Measurements from ENCODE around the gene SYP. TPM values are rescaled to one million over a fixed set of nuclear protein-coding genes. Genes with fewer than 3 reads are reported as not detected.

The SYP gene
- total and polyA plus RNA-seq, 9 of the 15 experiments (the other 6 are each of a cell fraction or from before 2014, with no cell fraction given): 0.48 to 5.1 (median 2.6) TPM

DNA sequence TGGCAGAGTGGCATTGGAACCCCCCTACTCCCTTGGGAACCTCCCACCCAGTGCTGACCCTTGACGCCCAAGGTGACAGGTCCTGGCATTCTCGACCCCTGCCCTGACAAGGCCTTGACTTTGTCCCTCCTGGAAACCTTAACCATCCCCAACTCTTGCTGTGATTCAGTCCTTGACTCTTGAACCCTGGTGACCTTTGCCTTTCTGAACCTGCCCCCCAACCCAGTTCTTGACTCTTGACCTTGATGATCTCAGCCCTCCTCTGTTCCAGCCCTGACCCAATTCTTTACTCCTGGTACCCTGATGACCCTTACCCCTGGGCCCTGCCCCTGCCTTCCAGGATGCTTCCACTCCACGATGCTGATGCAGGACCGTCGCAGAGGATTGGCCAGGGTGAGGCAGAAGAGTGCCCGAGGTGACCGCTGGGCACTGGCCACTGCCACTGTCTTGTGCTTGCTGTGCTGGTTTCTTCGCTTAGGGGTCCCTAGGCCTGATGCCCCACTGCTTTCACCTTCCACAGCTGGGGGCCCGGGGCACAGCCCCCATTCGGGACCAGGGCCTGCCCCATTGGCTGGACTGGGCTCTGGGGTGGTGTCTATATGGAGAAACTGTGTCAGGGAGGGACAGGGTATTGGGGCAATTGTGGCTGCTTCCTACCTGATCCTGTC is 31.5 kb upstream of the SYP start:
- ATAC-seq: no peak

More for the DNA sequence above, 31.5 kb upstream of the SYP start:
- FAIRE-seq (no peak), DNase-seq (ENCODE audit: extremely low read depth in 1 of 4, low spot score in 3 of 4) (no peak)
- no TSS peak for BruUV-seq (replicated peaks)
- no peaks in the 10 kb centered on the region for H3K9me1 ChIP-seq (ENCODE audit: control insufficient read depth, insufficient read depth, low read length)
- intact Hi-C loops (cut with micrococcal nuclease): no loop called here
- H2AFZ ChIP-seq (ENCODE audit: low read depth, low read length): peak overlapping the region; percentile 96
- no peaks in the 10 kb centered on the region for H3K36me3 ChIP-seq (ENCODE audit: control insufficient read depth, insufficient read depth, low read length)
- H3K9me3 ChIP-seq (replicated peaks; ENCODE audit: control insufficient read depth, insufficient read depth, low read depth, low read length): no peaks in the 10 kb centered on the region
- H3K4me1 ChIP-seq (replicated peaks in 1 of 2; ENCODE audit: control insufficient read depth in 2 of 2, insufficient read depth in 2 of 2, low read length in 2 of 2): peaks cover 8 to 52% of the 10 kb centered on the region in 2 experiments; a peak in 4 of 5 replicates
- TF ChIP-seq, protein P1, sequence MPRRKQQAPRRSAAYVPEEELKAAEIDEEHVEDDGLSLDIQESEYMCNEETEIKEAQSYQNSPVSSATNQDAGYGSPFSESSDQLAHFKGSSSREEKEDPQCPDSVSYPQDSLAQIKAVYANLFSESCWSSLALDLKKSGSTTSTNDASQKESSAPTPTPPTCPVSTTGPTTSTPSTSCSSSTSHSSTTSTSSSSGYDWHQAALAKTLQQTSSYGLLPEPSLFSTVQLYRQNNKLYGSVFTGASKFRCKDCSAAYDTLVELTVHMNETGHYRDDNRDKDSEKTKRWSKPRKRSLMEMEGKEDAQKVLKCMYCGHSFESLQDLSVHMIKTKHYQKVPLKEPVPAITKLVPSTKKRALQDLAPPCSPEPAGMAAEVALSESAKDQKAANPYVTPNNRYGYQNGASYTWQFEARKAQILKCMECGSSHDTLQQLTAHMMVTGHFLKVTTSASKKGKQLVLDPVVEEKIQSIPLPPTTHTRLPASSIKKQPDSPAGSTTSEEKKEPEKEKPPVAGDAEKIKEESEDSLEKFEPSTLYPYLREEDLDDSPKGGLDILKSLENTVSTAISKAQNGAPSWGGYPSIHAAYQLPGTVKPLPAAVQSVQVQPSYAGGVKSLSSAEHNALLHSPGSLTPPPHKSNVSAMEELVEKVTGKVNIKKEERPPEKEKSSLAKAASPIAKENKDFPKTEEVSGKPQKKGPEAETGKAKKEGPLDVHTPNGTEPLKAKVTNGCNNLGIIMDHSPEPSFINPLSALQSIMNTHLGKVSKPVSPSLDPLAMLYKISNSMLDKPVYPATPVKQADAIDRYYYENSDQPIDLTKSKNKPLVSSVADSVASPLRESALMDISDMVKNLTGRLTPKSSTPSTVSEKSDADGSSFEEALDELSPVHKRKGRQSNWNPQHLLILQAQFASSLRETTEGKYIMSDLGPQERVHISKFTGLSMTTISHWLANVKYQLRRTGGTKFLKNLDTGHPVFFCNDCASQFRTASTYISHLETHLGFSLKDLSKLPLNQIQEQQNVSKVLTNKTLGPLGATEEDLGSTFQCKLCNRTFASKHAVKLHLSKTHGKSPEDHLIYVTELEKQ (CRISPR knock-in tag; IDR thresholded peaks at IDR 0.05): no peak
- TF ChIP-seq NR2C1 (IDR thresholded peaks at IDR 0.05): peak; percentile 62
- peak; percentile 52; the same call in 1 of the 2 replicates for TF ChIP-seq NR2C1 (tag; IDR thresholded peaks at IDR 0.05)
- TF ChIP-seq EHMT2 (IDR thresholded peaks at IDR 0.05): no peak
- TF ChIP-seq RFX7 (CRISPR knock-in tag; IDR thresholded peaks at IDR 0.05): no peak
- TF ChIP-seq ZSCAN29 (IDR thresholded peaks at IDR 0.05): no peak
- no peak for TF ChIP-seq RBM17 (IDR thresholded peaks at IDR 0.05; ENCODE audit: borderline replicate concordance, low read depth, low read length)
- CTCF ChIA-PET (ENCODE audit: low intra/inter-chr PET ratio): no interaction called here
- no peak overlapping the region; the same call in 2 of the 3 replicates for H3K27ac ChIP-seq (ENCODE audit: extremely low read depth, low read depth, low read length)
- in situ Hi-C loops (cut with MboI): no loop called here
- no peaks in the 10 kb centered on the region for H4K20me1 ChIP-seq (replicated peaks; ENCODE audit: control insufficient read depth, insufficient read depth, low read length)
- H3K9ac ChIP-seq (ENCODE audit: insufficient read depth in 1 of 2, low read depth in 2 of 2, low read length in 2 of 2): peak overlapping the region; percentile 34 to 78; a peak in 3 of 4 replicates
- POLR2A ChIA-PET: no interaction called here
- peaks cover 12% of the 10 kb centered on the region for H3K79me2 ChIP-seq (ENCODE audit: control insufficient read depth, insufficient read depth, low read length)
- no peak overlapping the region for H3K4me3 ChIP-seq
- H3K4me2 ChIP-seq (ENCODE audit: insufficient read depth, low read length): peak overlapping the region; percentile 76
- WGBS (ENCODE audit: insufficient coverage, low coverage, missing lambda C conversion rate): 62% methylated on average over 6 of the region's 10 CpGs
- no peaks in the 10 kb centered on the region for H3K27me3 ChIP-seq (ENCODE audit: control insufficient read depth in 2 of 2, insufficient read depth in 2 of 2, low read length in 2 of 2)
